Adrenal gland (tissue), 5 donors: Measurements from ENCODE around the gene NRXN2.

Source experiments
- CTCF ChIP-seq, 6 experiments: fragments of 450-650 bp in 4 of 6; fragments of 200-600 bp in 2 of 6; sonication (generic) in 1 of 6; IDR thresholded peaks; 1 replicate in 5 of 6; 2 replicates in 1 of 6; pipeline versions ENCODE4 v1.5.1 to v1.8.0; 2016 to 2021; ENCODE audit warnings: antibody characterized with exemption in 6 of 6, mild to moderate bottlenecking in 2 of 6, moderate library complexity in 1 of 6
- POLR2A ChIP-seq, 2 donors: fragments of 450-650 bp; IDR thresholded peaks; one replicate each; pipeline ENCODE4 v1.6.1; 2017; ENCODE audit warnings: antibody characterized with exemption in 2 of 2, mild to moderate bottlenecking in 2 of 2, moderate library complexity in 1 of 2
- donor health status: DM: no; HTN: no; CAD: no.

GRCh38 chr11:64754919-64755662 is 32.1 kb upstream of the NRXN2 start:
- TF ChIP-seq POLR2A (IDR thresholded peaks at IDR 0.05) (no peak), CTCF (IDR thresholded peaks at IDR 0.05) (no peak)
